ENCODE data around the gene HOXC11.
A peak's percentile ranks its signal among the peaks of the same experiment; 100 is the strongest.

Gene HOXC11

DNA sequence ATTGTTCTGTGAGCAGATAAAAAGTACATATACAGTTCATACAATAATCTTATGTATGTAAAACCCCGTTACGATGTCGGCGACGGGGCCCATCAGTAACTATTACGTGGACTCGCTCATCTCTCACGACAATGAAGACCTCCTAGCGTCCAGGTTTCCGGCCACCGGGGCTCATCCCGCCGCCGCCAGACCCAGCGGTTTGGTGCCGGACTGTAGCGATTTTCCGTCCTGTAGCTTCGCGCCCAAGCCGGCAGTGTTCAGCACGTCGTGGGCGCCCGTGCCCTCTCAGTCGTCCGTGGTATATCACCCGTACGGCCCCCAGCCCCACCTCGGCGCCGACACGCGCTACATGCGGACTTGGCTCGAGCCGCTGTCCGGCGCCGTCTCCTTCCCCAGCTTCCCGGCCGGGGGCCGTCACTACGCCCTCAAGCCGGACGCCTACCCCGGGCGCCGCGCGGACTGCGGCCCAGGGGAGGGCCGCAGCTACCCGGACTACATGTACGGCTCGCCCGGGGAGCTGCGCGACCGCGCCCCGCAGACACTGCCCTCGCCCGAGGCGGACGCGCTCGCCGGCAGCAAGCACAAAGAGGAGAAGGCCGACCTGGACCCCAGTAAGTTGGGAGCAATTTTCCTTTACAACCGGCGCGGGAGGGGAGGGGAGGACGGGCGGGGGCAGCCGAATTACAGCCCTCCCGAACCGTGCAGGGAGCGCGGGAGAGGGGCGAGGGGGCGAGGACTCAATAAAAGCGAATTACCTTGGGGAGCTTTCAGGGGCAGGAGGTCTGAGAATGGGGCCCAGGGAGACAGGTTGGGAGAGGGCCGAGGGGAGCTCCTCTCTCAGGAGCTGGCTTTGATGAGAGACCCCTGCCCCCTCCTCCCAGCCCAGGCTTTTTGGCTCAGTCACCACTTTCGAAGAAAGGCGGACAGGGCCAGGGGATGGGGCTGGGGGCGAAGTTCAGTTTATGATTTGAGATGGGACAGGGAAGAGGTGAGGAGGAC, 27.5 kb downstream of the HOXC11 start, which contains the start of gene HOXC9:
TSS of gene HOXC9 (plus strand) at position 46 of the 999 bp plus-strand sequence. CDS start at position 74, 28 bp downstream.
- intact Hi-C loops (cut with DNase I; ENCODE audit: low total_unique reads) = no loop called here
- no peaks in the 10 kb centered on the region for H3K36me3 ChIP-seq
- no peak for DNase-seq
- H3K4me3 ChIP-seq = peak within 1 kb of the TSS; percentile 64 to 76
- H3K4me1 ChIP-seq = peaks cover 0 to 74% (median 45%) of the 10 kb centered on the region in 4 donors
- H3K27ac ChIP-seq = peak within 1 kb of the TSS; percentile 93 to 98
- H3K27me3 ChIP-seq = no peaks in the 10 kb centered on the region
- TF ChIP-seq, protein P1, sequence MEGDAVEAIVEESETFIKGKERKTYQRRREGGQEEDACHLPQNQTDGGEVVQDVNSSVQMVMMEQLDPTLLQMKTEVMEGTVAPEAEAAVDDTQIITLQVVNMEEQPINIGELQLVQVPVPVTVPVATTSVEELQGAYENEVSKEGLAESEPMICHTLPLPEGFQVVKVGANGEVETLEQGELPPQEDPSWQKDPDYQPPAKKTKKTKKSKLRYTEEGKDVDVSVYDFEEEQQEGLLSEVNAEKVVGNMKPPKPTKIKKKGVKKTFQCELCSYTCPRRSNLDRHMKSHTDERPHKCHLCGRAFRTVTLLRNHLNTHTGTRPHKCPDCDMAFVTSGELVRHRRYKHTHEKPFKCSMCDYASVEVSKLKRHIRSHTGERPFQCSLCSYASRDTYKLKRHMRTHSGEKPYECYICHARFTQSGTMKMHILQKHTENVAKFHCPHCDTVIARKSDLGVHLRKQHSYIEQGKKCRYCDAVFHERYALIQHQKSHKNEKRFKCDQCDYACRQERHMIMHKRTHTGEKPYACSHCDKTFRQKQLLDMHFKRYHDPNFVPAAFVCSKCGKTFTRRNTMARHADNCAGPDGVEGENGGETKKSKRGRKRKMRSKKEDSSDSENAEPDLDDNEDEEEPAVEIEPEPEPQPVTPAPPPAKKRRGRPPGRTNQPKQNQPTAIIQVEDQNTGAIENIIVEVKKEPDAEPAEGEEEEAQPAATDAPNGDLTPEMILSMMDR (IDR thresholded peaks at IDR 0.05) = no peak
- H3K9me3 ChIP-seq = no peaks in the 10 kb centered on the region

DNA sequence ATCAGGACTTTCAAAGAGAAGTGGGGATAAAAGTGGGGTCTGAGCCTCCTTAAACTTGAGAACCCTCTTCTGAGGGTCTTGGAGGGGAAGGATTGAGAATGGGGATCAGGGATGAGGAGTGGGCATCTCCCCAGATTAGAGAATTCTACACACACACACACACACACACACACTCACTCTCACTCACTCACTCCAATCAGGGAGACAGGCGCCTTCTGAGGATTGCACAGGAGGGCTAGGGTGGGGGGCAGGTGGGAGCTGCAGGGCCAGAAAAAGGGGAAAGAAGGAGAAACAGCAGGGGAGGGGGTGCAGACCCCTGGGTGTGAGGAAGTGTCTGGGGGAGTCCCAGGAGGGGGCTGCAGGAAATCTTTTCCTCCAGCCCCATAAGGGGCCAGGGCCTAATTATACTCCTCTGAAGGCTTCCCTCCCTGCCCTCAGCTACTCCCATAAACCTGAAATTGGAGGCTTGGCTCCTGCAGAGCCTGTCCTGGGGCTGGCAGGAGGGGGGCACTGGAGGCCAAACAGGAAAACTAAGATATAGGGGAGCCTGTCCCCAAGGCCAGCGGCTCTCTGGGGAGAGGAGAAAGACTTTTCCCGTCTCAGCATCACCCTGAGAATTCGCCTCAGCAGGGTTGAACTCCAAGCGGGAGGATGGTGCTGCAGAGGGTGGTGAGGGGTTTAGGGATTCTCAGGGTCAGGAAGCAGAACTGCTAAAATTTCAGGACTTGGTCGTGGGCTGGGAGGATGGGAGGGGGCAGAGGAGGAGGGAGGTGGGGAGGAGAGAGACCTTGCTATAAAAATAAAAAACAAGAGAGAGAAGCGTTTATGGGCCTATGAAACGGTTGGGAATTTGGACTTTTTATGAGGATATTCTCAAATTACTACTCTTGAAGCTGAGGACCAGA, 28.6 kb downstream of the HOXC11 start:
- peak overlapping the region; percentile 64 to 76 for H3K4me3 ChIP-seq
- intact Hi-C loops (cut with DNase I; ENCODE audit: low total_unique reads) = no loop called here
- H3K9me3 ChIP-seq = no peaks in the 10 kb centered on the region
- DNase-seq = no peak
- H3K4me1 ChIP-seq = peaks cover 0 to 80% (median 50%) of the 10 kb centered on the region in 4 donors
- H3K36me3 ChIP-seq = no peaks in the 10 kb centered on the region
- H3K27me3 ChIP-seq = no peaks in the 10 kb centered on the region
- TF ChIP-seq, protein P1 (IDR thresholded peaks at IDR 0.05) = no peak
- H3K27ac ChIP-seq = peak overlapping the region; percentile 93 to 98

DNA sequence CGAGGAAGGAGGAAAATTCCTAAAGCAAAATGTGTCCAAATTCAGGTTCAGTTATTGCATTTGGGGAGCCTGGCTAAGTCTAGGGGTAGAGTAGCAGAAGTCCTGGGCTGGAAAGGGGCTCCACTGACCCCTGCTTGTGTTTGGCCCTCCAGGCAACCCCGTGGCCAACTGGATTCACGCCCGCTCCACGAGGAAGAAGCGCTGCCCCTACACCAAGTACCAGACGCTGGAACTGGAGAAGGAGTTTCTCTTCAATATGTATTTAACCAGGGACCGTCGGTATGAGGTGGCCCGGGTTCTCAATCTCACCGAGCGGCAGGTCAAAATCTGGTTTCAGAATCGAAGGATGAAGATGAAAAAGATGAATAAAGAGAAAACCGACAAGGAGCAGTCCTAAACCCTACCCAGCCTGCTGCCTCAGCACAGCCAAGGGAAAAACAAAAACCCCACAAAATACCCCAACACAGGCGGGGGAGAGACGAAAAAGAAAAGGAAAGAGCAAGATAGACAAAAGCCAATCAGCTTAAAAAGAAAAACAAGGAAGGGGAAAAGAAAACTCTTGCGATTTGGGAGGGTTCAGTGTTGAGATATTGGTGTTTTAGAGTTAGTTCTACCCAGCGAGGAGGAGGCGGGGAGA, 29.5 kb downstream of the HOXC11 start:
- Histone ChIP-seq H3K4me3 (peak overlapping the region; percentile 64 to 76), H3K9me3 (no peaks in the 10 kb centered on the region), H3K27me3 (no peaks in the 10 kb centered on the region), H3K36me3 (no peaks in the 10 kb centered on the region), H3K4me1 (peaks cover 0 to 81% (median 57%) of the 10 kb centered on the region in 4 donors), H3K27ac (peak overlapping the region; percentile 93 to 98)
- intact Hi-C loops (cut with DNase I; ENCODE audit: low total_unique reads) = no loop called here
- DNase-seq = no peak
- TF ChIP-seq, protein P1 (IDR thresholded peaks at IDR 0.05) = no peak

DNA sequence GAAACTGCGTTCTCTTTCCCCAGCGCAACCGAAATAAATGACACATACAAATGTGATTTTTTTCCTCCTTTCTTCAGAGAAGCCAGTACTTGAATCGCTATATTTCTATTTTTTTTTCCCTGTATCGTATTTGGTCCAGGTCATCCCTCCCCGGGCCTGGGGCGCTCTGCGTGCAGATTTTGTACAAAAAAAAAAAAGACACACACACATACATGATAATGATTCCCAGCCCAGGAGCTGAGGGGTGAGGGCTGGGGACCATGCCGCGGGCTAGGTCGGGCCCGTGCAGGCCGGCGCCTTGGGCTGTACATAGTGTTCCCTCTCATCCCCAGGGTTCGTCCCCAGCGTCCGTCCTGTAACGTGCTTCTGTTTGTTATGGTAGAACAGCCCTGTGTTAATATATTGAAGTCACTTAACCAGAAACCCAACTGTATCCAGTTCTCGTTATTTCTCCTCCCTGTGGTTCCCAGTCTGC, 30.0 kb downstream of the HOXC11 start:
- H3K27me3 ChIP-seq = no peaks in the 10 kb centered on the region
- no peak for DNase-seq
- intact Hi-C loops (cut with DNase I; ENCODE audit: low total_unique reads) = no loop called here
- TF ChIP-seq, protein P1 (IDR thresholded peaks at IDR 0.05) = no peak
- H3K27ac ChIP-seq = peak overlapping the region; percentile 66 to 93
- no peaks in the 10 kb centered on the region for H3K9me3 ChIP-seq
- no peaks in the 10 kb centered on the region for H3K36me3 ChIP-seq
- H3K4me3 ChIP-seq = peak overlapping the region; percentile 64 to 76
- peaks cover 0 to 82% (median 60%) of the 10 kb centered on the region in 4 donors for H3K4me1 ChIP-seq

DNA sequence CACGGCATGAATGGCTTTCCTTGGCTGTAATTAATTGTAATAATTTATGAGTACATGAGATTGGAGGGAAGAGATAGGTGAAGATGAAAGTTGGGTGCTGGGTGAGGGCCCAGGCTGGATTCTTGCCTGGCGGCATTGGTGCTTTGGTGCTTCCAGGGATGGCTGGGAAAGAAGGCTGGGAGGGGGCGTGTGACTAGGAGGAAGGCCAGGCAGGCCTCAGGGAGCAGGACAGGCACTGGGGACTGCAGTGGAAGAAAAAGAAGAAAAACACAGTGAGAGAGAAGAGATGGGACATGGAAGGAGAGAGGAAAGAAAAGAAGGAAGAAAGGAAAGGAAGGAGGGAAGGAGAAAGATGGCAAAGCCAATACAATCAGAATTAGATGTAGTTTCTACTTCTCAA, 30.7 kb downstream of the HOXC11 start:
- no peaks in the 10 kb centered on the region for H3K9me3 ChIP-seq
- H3K27me3 ChIP-seq = no peaks in the 10 kb centered on the region
- H3K4me3 ChIP-seq = peak overlapping the region; percentile 64 to 76
- peaks cover 0 to 82% (median 60%) of the 10 kb centered on the region in 4 donors for H3K4me1 ChIP-seq
- DNase-seq = no peak
- TF ChIP-seq, protein P1 (IDR thresholded peaks at IDR 0.05) = no peak
- intact Hi-C loops (cut with DNase I; ENCODE audit: low total_unique reads) = no loop called here
- peak overlapping the region; percentile 66 to 93 for H3K27ac ChIP-seq
- H3K36me3 ChIP-seq = no peaks in the 10 kb centered on the region

All from tibial artery (tissue), 4 donors.